Measurements from ENCODE around the gene RBM20. TPM values are rescaled to one million over a fixed set of nuclear protein-coding genes. Genes with fewer than 3 reads are reported as not detected.

RBM20 gene
- polyA plus RNA-seq, 2 of the 4 experiments (the other 2 are of a cell fraction): 1.5 to 1.8 TPM

DNA sequence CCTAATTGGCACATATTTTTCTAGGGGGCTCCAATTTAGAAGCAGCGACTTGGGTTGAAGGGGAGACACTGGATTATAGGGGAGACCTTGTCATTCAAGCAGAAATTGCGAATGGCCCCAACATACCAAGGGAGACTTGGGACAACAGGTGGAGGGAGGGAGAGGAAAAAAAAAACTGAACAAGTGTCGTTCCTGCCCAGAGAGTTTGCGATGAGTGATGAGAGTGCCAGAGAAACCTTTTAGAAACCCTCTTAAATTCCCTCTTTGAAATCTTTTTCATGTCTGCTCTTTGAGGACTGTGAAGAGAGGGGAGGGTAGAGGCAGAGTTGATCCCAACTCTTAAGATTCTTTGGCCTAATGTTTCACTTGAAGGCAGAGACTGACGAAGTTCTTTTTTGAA is 24.3 kb downstream of the RBM20 start (continued):
- TF ChIP-seq ZSCAN20 (CRISPR knock-in tag; IDR thresholded peaks at IDR 0.05): no peak

DNA sequence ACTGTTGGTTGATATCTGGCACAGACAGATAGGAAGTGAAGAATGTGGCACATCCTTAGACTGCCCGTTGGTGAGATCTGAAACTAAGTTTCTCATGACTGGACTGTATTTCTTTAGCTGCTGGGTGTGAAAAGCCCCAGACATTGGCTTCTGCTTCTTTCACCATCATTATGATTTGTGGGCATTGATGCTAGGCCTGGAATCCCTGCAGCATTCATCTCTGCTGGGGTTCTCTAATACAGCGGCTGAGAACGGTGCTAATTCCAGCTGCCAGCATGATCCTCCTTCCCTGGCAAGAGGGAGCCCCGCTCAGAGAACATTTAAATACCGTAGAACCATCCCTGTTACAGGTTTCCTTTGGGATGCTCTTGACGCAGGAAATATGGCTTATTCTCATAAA is 26.2 kb downstream of the RBM20 start:
- ATAC-seq (no peak), FAIRE-seq (no peak), DNase-seq (ENCODE audit: low read depth in 1 of 2, low spot score in 1 of 2) (no peak)
- Histone ChIP-seq H3K9me3 (no peaks in the 10 kb centered on the region), H3K4me2 (no peak overlapping the region), H3K27ac (no peak overlapping the region), H3K4me3 (no peak overlapping the region), H3K4me1 (peaks cover 11% of the 10 kb centered on the region)
- CTCF ChIA-PET: interaction anchor here (2.6 to 7.5 kb wide), 3 partner anchors 16 to 57 kb away, joined by 6 to 88 read pairs (median 30); no protein-coding TSS in a partner anchor
- POLR2A ChIA-PET: no interaction called here
- TF ChIP-seq RCOR1 (IDR thresholded peaks at IDR 0.05; ENCODE audit: low read depth, low read length): no peak
- TF ChIP-seq CHD2 (IDR thresholded peaks at IDR 0.05; ENCODE audit: low read length, partially characterized antibody): no peak
- TF ChIP-seq, protein P1, sequence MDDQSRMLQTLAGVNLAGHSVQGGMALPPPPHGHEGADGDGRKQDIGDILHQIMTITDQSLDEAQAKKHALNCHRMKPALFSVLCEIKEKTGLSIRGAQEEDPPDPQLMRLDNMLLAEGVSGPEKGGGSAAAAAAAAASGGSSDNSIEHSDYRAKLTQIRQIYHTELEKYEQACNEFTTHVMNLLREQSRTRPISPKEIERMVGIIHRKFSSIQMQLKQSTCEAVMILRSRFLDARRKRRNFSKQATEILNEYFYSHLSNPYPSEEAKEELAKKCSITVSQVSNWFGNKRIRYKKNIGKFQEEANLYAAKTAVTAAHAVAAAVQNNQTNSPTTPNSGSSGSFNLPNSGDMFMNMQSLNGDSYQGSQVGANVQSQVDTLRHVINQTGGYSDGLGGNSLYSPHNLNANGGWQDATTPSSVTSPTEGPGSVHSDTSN (IDR thresholded peaks at IDR 0.05): no peak
- TF ChIP-seq, protein P2, sequence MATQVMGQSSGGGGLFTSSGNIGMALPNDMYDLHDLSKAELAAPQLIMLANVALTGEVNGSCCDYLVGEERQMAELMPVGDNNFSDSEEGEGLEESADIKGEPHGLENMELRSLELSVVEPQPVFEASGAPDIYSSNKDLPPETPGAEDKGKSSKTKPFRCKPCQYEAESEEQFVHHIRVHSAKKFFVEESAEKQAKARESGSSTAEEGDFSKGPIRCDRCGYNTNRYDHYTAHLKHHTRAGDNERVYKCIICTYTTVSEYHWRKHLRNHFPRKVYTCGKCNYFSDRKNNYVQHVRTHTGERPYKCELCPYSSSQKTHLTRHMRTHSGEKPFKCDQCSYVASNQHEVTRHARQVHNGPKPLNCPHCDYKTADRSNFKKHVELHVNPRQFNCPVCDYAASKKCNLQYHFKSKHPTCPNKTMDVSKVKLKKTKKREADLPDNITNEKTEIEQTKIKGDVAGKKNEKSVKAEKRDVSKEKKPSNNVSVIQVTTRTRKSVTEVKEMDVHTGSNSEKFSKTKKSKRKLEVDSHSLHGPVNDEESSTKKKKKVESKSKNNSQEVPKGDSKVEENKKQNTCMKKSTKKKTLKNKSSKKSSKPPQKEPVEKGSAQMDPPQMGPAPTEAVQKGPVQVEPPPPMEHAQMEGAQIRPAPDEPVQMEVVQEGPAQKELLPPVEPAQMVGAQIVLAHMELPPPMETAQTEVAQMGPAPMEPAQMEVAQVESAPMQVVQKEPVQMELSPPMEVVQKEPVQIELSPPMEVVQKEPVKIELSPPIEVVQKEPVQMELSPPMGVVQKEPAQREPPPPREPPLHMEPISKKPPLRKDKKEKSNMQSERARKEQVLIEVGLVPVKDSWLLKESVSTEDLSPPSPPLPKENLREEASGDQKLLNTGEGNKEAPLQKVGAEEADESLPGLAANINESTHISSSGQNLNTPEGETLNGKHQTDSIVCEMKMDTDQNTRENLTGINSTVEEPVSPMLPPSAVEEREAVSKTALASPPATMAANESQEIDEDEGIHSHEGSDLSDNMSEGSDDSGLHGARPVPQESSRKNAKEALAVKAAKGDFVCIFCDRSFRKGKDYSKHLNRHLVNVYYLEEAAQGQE (IDR thresholded peaks at IDR 0.05): no peak
- TF ChIP-seq, protein P3, sequence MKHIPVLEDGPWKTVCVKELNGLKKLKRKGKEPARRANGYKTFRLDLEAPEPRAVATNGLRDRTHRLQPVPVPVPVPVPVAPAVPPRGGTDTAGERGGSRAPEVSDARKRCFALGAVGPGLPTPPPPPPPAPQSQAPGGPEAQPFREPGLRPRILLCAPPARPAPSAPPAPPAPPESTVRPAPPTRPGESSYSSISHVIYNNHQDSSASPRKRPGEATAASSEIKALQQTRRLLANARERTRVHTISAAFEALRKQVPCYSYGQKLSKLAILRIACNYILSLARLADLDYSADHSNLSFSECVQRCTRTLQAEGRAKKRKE (CRISPR knock-in tag; IDR thresholded peaks at IDR 0.05; ENCODE audit: low read depth): no peak
- no peak for TF ChIP-seq NR3C1 (IDR thresholded peaks at IDR 0.05)
- TF ChIP-seq EP300 (IDR thresholded peaks at IDR 0.05): no peak
- no peak for TF ChIP-seq ZFP36 (IDR thresholded peaks at IDR 0.05; ENCODE audit: borderline replicate concordance, partially characterized antibody)
- TF ChIP-seq NFE2L2 (conservative IDR thresholded peaks at IDR 0.05; ENCODE audit: low read length): no peak
- TF ChIP-seq GATA3 (IDR thresholded peaks at IDR 0.05; ENCODE audit: borderline replicate concordance): no peak
- TF ChIP-seq MYC (IDR thresholded peaks at IDR 0.05; ENCODE audit: borderline replicate concordance, low read length): no peak
- no peak for TF ChIP-seq HOXB13 (CRISPR knock-in tag; IDR thresholded peaks at IDR 0.05; ENCODE audit: low read depth)
- no peak for TF ChIP-seq MAFK (IDR thresholded peaks at IDR 0.05; ENCODE audit: partially characterized antibody)
- no peak for TF ChIP-seq RFX5 (IDR thresholded peaks at IDR 0.05)
- no peak for TF ChIP-seq CHD4 (IDR thresholded peaks at IDR 0.05; ENCODE audit: borderline replicate concordance)
- no peak for TF ChIP-seq JUN (IDR thresholded peaks at IDR 0.05)
- TF ChIP-seq, protein P4, sequence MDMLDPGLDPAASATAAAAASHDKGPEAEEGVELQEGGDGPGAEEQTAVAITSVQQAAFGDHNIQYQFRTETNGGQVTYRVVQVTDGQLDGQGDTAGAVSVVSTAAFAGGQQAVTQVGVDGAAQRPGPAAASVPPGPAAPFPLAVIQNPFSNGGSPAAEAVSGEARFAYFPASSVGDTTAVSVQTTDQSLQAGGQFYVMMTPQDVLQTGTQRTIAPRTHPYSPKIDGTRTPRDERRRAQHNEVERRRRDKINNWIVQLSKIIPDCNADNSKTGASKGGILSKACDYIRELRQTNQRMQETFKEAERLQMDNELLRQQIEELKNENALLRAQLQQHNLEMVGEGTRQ (IDR thresholded peaks at IDR 0.05): no peak
- TF ChIP-seq, protein P5, sequence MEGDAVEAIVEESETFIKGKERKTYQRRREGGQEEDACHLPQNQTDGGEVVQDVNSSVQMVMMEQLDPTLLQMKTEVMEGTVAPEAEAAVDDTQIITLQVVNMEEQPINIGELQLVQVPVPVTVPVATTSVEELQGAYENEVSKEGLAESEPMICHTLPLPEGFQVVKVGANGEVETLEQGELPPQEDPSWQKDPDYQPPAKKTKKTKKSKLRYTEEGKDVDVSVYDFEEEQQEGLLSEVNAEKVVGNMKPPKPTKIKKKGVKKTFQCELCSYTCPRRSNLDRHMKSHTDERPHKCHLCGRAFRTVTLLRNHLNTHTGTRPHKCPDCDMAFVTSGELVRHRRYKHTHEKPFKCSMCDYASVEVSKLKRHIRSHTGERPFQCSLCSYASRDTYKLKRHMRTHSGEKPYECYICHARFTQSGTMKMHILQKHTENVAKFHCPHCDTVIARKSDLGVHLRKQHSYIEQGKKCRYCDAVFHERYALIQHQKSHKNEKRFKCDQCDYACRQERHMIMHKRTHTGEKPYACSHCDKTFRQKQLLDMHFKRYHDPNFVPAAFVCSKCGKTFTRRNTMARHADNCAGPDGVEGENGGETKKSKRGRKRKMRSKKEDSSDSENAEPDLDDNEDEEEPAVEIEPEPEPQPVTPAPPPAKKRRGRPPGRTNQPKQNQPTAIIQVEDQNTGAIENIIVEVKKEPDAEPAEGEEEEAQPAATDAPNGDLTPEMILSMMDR (IDR thresholded peaks at IDR 0.05): no peak
- TF ChIP-seq, protein P6, sequence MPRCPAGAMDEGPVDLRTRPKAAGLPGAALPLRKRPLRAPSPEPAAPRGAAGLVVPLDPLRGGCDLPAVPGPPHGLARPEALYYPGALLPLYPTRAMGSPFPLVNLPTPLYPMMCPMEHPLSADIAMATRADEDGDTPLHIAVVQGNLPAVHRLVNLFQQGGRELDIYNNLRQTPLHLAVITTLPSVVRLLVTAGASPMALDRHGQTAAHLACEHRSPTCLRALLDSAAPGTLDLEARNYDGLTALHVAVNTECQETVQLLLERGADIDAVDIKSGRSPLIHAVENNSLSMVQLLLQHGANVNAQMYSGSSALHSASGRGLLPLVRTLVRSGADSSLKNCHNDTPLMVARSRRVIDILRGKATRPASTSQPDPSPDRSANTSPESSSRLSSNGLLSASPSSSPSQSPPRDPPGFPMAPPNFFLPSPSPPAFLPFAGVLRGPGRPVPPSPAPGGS (IDR thresholded peaks at IDR 0.05): no peak
- TF ChIP-seq FOSB (CRISPR knock-in tag; IDR thresholded peaks at IDR 0.05): no peak
- WGBS (ENCODE audit: missing lambda C conversion rate): 86% methylated on average over 6 of the region's 6 CpGs

All from A549 (cell line).